H1 (cell line): ENCODE results near the gene WNT9B. TPM values are rescaled to one million over a fixed set of nuclear protein-coding genes. Genes with fewer than 3 reads are reported as not detected.

ENCODE experiments used
- CTCF ChIA-PET: fragments of 300-600 bp; sonication (Branson Sonifier 250); formaldehyde crosslinking; loops from one replicate; lab custom pipeline; 2021; ENCODE audit not compliant: partially characterized antibody; lab: Charles Lee
- POLR2A ChIA-PET: fragments of 300-600 bp; sonication (Branson Sonifier 250); formaldehyde crosslinking; loops from one replicate; lab custom pipeline; 2021; ENCODE audit warnings: inconsistent platforms; ENCODE audit not compliant: partially characterized antibody; lab: Charles Lee
- DNase-seq, 2 experiments: peaks; one replicate each; pipeline versions ENCODE4 v3.0.0 to v3.0.0-alpha.2; 2010 to 2022; ENCODE audit warnings: low spot score in 2 of 2, low read depth in 1 of 2, mixed read lengths in 1 of 2
- FAIRE-seq: peaks from 2 replicates; lab custom pipeline; 2011; peaks lifted over from hg19 to GRCh38; lab: Jason Lieb, UNC
- H2AFZ ChIP-seq: 2 replicates; pipeline ENCODE4 v1.8.1; 2012; ENCODE audit warnings: low read length, inconsistent platforms
- H2AK5ac ChIP-seq: 2 replicates; pipeline ENCODE4 v1.6.1; 2013; ENCODE audit warnings: low read depth, low read length
- H2BK120ac ChIP-seq: replicated peaks from 2 replicates; pipeline ENCODE3; 2013; ENCODE audit warnings: low read depth, low read length, inconsistent platforms
- H2BK12ac ChIP-seq: 2 replicates; pipeline ENCODE4 v1.6.1; 2013; ENCODE audit warnings: low read depth, low read length
- H2BK15ac ChIP-seq: 2 replicates; pipeline ENCODE4 v1.6.1; 2013; ENCODE audit warnings: low read length
- H2BK20ac ChIP-seq: 2 replicates; pipeline ENCODE4 v1.6.1; 2013; ENCODE audit warnings: low read length
- H2BK5ac ChIP-seq: 2 replicates; pipeline ENCODE4 v1.6.1; 2013; ENCODE audit warnings: low read depth, low read length
- H3K14ac ChIP-seq: 2 replicates; pipeline ENCODE4 v1.6.1; 2013; ENCODE audit warnings: inconsistent platforms; ENCODE audit not compliant: insufficient read length
- H3K18ac ChIP-seq: 2 replicates; pipeline ENCODE4 v1.6.1; 2013; ENCODE audit warnings: low read length; ENCODE audit errors: extremely low read depth
- H3K23ac ChIP-seq: 2 replicates; pipeline ENCODE4 v1.6.1; 2013; ENCODE audit warnings: inconsistent platforms; ENCODE audit not compliant: insufficient read length
- H3K23me2 ChIP-seq: 2 replicates; pipeline ENCODE4 v1.6.1; 2013; ENCODE audit warnings: low read depth, low read length
- H3K27ac ChIP-seq: 2 replicates; pipeline ENCODE4 v1.6.1; 2011; ENCODE audit warnings: low read depth, low read length, inconsistent platforms
- H3K27me3 ChIP-seq, 4 experiments: replicated peaks in 1 of 4; 1 replicate in 1 of 4; 2 replicates in 3 of 4; pipeline versions ENCODE4 v1.6.1 to v1.8.1; 2011 to 2013; ENCODE audit warnings: low read length in 3 of 4, mild to moderate bottlenecking in 3 of 4, inconsistent platforms in 2 of 4, mixed read lengths in 2 of 4, moderate library complexity in 1 of 4; ENCODE audit not compliant: control insufficient read depth in 3 of 4, insufficient read depth in 3 of 4; ENCODE audit errors: extremely low read depth in 1 of 4
- H3K36me3 ChIP-seq, 4 experiments: 2 replicates each; pipeline versions ENCODE4 v1.6.1 to v1.8.1; 2011 to 2013; ENCODE audit warnings: mild to moderate bottlenecking in 4 of 4, low read length in 3 of 4, moderate library complexity in 2 of 4, control low read depth in 1 of 4, inconsistent platforms in 1 of 4; ENCODE audit not compliant: insufficient read depth in 4 of 4, control insufficient read depth in 2 of 4
- H3K4ac ChIP-seq: replicated peaks from 2 replicates; pipeline ENCODE3; 2013; ENCODE audit warnings: low read length, low read depth, mixed read lengths, inconsistent platforms; ENCODE audit not compliant: insufficient read length
- H3K4me1 ChIP-seq, 4 experiments: replicated peaks in 1 of 4; 1 replicate in 1 of 4; 2 replicates in 3 of 4; pipeline versions ENCODE4 v1.6.1 to v1.8.1; 2011 to 2013; ENCODE audit warnings: low read length in 3 of 4, inconsistent platforms in 2 of 4, mixed read lengths in 1 of 4; ENCODE audit not compliant: insufficient read depth in 4 of 4, control insufficient read depth in 3 of 4
- H3K4me2 ChIP-seq, 2 experiments: 2 replicates each; pipeline versions ENCODE4 v1.6.1 to v1.8.1; 2011 to 2013; ENCODE audit warnings: low read depth in 2 of 2, low read length in 2 of 2, control low read depth in 1 of 2, inconsistent platforms in 1 of 2, mild to moderate bottlenecking in 1 of 2; ENCODE audit not compliant: insufficient read depth in 1 of 2
- H3K4me3 ChIP-seq, 4 experiments: fragments of 200-600, 300-600 bp in 1 of 4; sonication (generic), shearing (Covaris generic), sonication (Bioruptor Twin) in 1 of 4; 2 replicates each; pipeline versions ENCODE4 v1.5.1 to v1.8.1; 2011 to 2016; ENCODE audit warnings: low read length in 4 of 4, low read depth in 3 of 4, control low read depth in 2 of 4, inconsistent platforms in 2 of 4, mild to moderate bottlenecking in 2 of 4, mixed read lengths in 1 of 4, moderate library complexity in 1 of 4; ENCODE audit not compliant: insufficient read depth in 2 of 4; ENCODE audit errors: extremely low read depth in 1 of 4
- H3K56ac ChIP-seq: replicated peaks from 2 replicates; pipeline ENCODE3; 2013; ENCODE audit warnings: low read depth, mild to moderate bottlenecking, mixed read lengths, low read length, inconsistent platforms; ENCODE audit not compliant: insufficient read length
- H3K79me1 ChIP-seq: 2 replicates; pipeline ENCODE4 v1.6.1; 2013; ENCODE audit warnings: low read depth, low read length, control low read depth
- H3K79me2 ChIP-seq, 2 experiments: 2 replicates each; pipeline versions ENCODE4 v1.6.1 to v1.8.1; 2012 to 2013; ENCODE audit warnings: low read length in 2 of 2, mild to moderate bottlenecking in 2 of 2, inconsistent platforms in 1 of 2; ENCODE audit not compliant: insufficient read depth in 2 of 2, control insufficient read depth in 1 of 2
- H3K9ac ChIP-seq, 4 experiments: replicated peaks in 1 of 4; 1 replicate in 1 of 4; 2 replicates in 3 of 4; pipeline versions ENCODE4 v1.6.1 to v1.8.1; 2011 to 2013; ENCODE audit warnings: low read depth in 3 of 4, low read length in 3 of 4, control low read depth in 2 of 4, mild to moderate bottlenecking in 2 of 4, moderate library complexity in 2 of 4, inconsistent platforms in 1 of 4; ENCODE audit errors: extremely low read depth in 1 of 4
- H3K9me3 ChIP-seq, 2 experiments: 2 replicates each; pipeline versions ENCODE4 v1.6.1 to v1.8.1; 2012 to 2013; ENCODE audit warnings: mild to moderate bottlenecking in 2 of 2, moderate library complexity in 2 of 2, control low read depth in 1 of 2, inconsistent platforms in 1 of 2, low read depth in 1 of 2, low read length in 1 of 2, mixed read lengths in 1 of 2; ENCODE audit not compliant: insufficient read depth in 2 of 2
- H4K20me1 ChIP-seq, 2 experiments: replicated peaks in 1 of 2; 2 replicates each; pipeline versions ENCODE3 to v1.8.1; 2011 to 2013; ENCODE audit warnings: inconsistent platforms in 2 of 2, low read length in 2 of 2, mild to moderate bottlenecking in 1 of 2; ENCODE audit not compliant: insufficient read depth in 2 of 2, control insufficient read depth in 1 of 2
- H4K5ac ChIP-seq: 2 replicates; pipeline ENCODE4 v1.6.1; 2013; ENCODE audit warnings: low read length, low read depth, mixed read lengths, inconsistent platforms; ENCODE audit not compliant: insufficient read length
- H4K8ac ChIP-seq: 2 replicates; pipeline ENCODE4 v1.8.0; 2013; ENCODE audit warnings: mild to moderate bottlenecking, moderate library complexity, low read length, inconsistent platforms; ENCODE audit not compliant: insufficient read depth; ENCODE audit errors: extremely low read depth
- H4K91ac ChIP-seq: replicated peaks from 2 replicates; pipeline ENCODE3; 2013; ENCODE audit warnings: low read length, mixed read lengths, inconsistent platforms; ENCODE audit not compliant: insufficient read length
- BACH1 ChIP-seq: IDR thresholded peaks from 2 replicates; pipeline ENCODE4 v1.6.1; 2012; ENCODE audit warnings: low read length, improper control_type of control experiment
- BCL11A ChIP-seq, 2 experiments: IDR thresholded peaks; one replicate each; pipeline ENCODE4 v1.6.1; 2011; ENCODE audit warnings: low read depth in 2 of 2, low read length in 2 of 2, mild to moderate bottlenecking in 2 of 2
- BRCA1 ChIP-seq: IDR thresholded peaks from 2 replicates; pipeline ENCODE4 v1.6.1; 2012; ENCODE audit warnings: low read depth, low read length, improper control_type of control experiment
- E2F6 ChIP-seq: IDR thresholded peaks from 2 replicates; pipeline ENCODE4 v1.6.1; 2012; ENCODE audit warnings: inconsistent platforms
- GTF2F1 ChIP-seq: IDR thresholded peaks from 2 replicates; pipeline ENCODE4 v1.6.1; 2012; ENCODE audit warnings: low read depth, low read length, improper control_type of control experiment, borderline replicate concordance
- RBBP5 ChIP-seq: IDR thresholded peaks from 2 replicates; pipeline ENCODE4 v1.7.1; 2012; ENCODE audit warnings: low read depth, mild to moderate bottlenecking, inconsistent platforms, low read length, moderate library complexity, borderline replicate concordance
- RNF2 ChIP-seq: fragments of 200-900, 300-1000 bp; sonication (generic); IDR thresholded peaks from 2 replicates; pipeline ENCODE4 v1.7.1; 2016; ENCODE audit warnings: borderline replicate concordance, low read depth, mild to moderate bottlenecking, antibody characterized with exemption, low read length; ENCODE audit not compliant: poor library complexity, severe bottlenecking; ENCODE audit errors: missing control alignments
- RXRA ChIP-seq: IDR thresholded peaks from 2 replicates; pipeline ENCODE4 v1.6.1; 2011; ENCODE audit warnings: low read depth, mild to moderate bottlenecking, low read length, moderate library complexity; ENCODE audit not compliant: insufficient read depth
- SUZ12 ChIP-seq: fragments of 200-600 bp; sonication (generic); IDR thresholded peaks from 2 replicates; pipeline ENCODE4 v1.6.1; 2012; ENCODE audit warnings: mild to moderate bottlenecking, inconsistent platforms, low read length, moderate library complexity, mixed read lengths
- TBP ChIP-seq: IDR thresholded peaks from 2 replicates; pipeline ENCODE4 v1.6.1; 2011; ENCODE audit warnings: low read depth, low read length, improper control_type of control experiment
- YY1 ChIP-seq: IDR thresholded peaks from 2 replicates; pipeline ENCODE4 v1.6.1; 2011; ENCODE audit warnings: low read depth, mild to moderate bottlenecking, low read length
- WGBS, 2 experiments: shearing (Covaris generic) in 1 of 2; methylation state at CpG; one replicate each; pipeline versions ENCODE4 v1.1.6 to v1.1.7; 2013 to 2015; ENCODE audit warnings: low lambda C conversion rate in 2 of 2, mixed read lengths in 2 of 2, inconsistent platforms in 1 of 2, low coverage in 1 of 2, missing lambda C conversion rate in 1 of 2; ENCODE audit not compliant: insufficient replicate concordance in 2 of 2, insufficient coverage in 1 of 2, insufficient read length in 1 of 2; ENCODE audit errors: extremely low coverage in 1 of 2, missing lambda C conversion rate in 1 of 2; 5-methylcytosine and 5-hydroxymethylcytosine counted together
- polyA plus RNA-seq, 7 experiments: library from polyadenylated mRNA; depleted of rRNA in 3 of 7; stranded (reverse) in 5 of 7; unstranded in 2 of 7; fragments of >200 nt in 5 of 7; fragments of 200-250 nt in 2 of 7; gene quantifications; 1 replicate in 5 of 7; 2 replicates in 1 of 7; 4 replicates in 1 of 7; pipeline versions ENCODE4 v1.2.1 to v1.2.3, GENCODE V29; 2011 to 2013; ENCODE audit warnings: missing spikeins in 2 of 7, mixed read lengths in 2 of 7
- total RNA-seq: library from RNA; stranded (reverse); fragmentation: NEBNext Ultra II Directional; extraction: Animal tissue kit (Norgen Biotek cat#: 25700); gene quantifications from 2 replicates; pipeline ENCODE4 v1.2.1, GENCODE V29; 2021

WNT9B gene
- total and polyA plus RNA-seq, 2 of the 8 experiments (the other 6 are each of a cell fraction or from before 2014, with no cell fraction given), result 0.21 TPM; not detected in 1

GRCh38 chr17:46869975-46870803 lies 18.8 kb downstream of the WNT9B start:
- no peak overlapping the region for H2BK120ac ChIP-seq
- H3K79me2 ChIP-seq, result no peaks in the 10 kb centered on the region
- H4K5ac ChIP-seq, result no peak overlapping the region
- no peak overlapping the region for H3K4me3 ChIP-seq
- H3K4me1 ChIP-seq, result peaks cover 0 to 2% (median under 1%) of the 10 kb centered on the region in 4 experiments; a peak in 1 of 7 replicates
- no peaks in the 10 kb centered on the region for H3K9me3 ChIP-seq
- H3K23me2 ChIP-seq, result peaks cover 2% of the 10 kb centered on the region; the same call in 1 of the 2 replicates
- no peak overlapping the region for H3K18ac ChIP-seq
- no peaks in the 10 kb centered on the region for H3K79me1 ChIP-seq
- H2BK20ac ChIP-seq, result no peak overlapping the region
- no peak overlapping the region for H3K14ac ChIP-seq
- H3K4me2 ChIP-seq, result no peak overlapping the region
- no peak overlapping the region for H3K9ac ChIP-seq
- no peak for FAIRE-seq
- no peaks in the 10 kb centered on the region for H3K36me3 ChIP-seq
- H3K23ac ChIP-seq, result no peak overlapping the region
- H3K56ac ChIP-seq, result no peak overlapping the region
- 88% methylated on average over 8 of the region's 9 CpGs; no CpG with 5 or more reads in 1 of the 2 experiments for WGBS, 2 experiments
- H3K27me3 ChIP-seq, result peaks cover 0 to 3% (median 0%) of the 10 kb centered on the region in 4 experiments; a peak in 2 of 7 replicates
- DNase-seq, result no peak
- no peak overlapping the region for H2BK15ac ChIP-seq
- no peak overlapping the region for H3K27ac ChIP-seq
- no peak overlapping the region for H2AFZ ChIP-seq
- POLR2A ChIA-PET, result interaction anchor here (0.6 to 1.0 kb wide), 2 partner anchors 18 to 329 kb away, joined by 3 to 4 read pairs; partner anchors contain the start of gene WNT9B
- H2AK5ac ChIP-seq, result no peak overlapping the region
- H3K4ac ChIP-seq, result no peak overlapping the region
- no peak overlapping the region for H4K91ac ChIP-seq
- H2BK12ac ChIP-seq, result no peak overlapping the region
- CTCF ChIA-PET, result interaction anchor here (1.2 to 3.0 kb wide), 5 partner anchors 9 to 104 kb away, joined by 3 to 10 read pairs (median 4); no protein-coding TSS in a partner anchor
- H2BK5ac ChIP-seq, result no peak overlapping the region
- H4K20me1 ChIP-seq, result peaks cover 0 to 2% of the 10 kb centered on the region in 2 experiments
- H4K8ac ChIP-seq, result no peak overlapping the region
- no peak for TF ChIP-seq BRCA1
- no peak for TF ChIP-seq GTF2F1
- no peak for TF ChIP-seq TBP
- TF ChIP-seq RNF2, result no peak
- no peak for TF ChIP-seq YY1
- no peak for TF ChIP-seq E2F6
- TF ChIP-seq SUZ12, result no peak
- TF ChIP-seq BACH1, result no peak
- TF ChIP-seq RXRA, result no peak
- no peak for TF ChIP-seq BCL11A (IDR thresholded peaks at IDR 0.05; ENCODE audit: low read depth in 2 of 2, low read length in 2 of 2)
- TF ChIP-seq RBBP5, result no peak
